NCI-H748 (cell line): ENCODE results near the gene PCSK5.
A peak's percentile ranks its signal among the peaks of the same experiment; 100 is the strongest.
"Not testable (repeated sequence)": the region's sequence is repeated elsewhere in the genome, so short reads cannot be mapped to it uniquely, and the experiment has no call there.

Source experiments
- DNase-seq: peaks from one replicate; lab custom pipeline; 2025; ENCODE audit not compliant: unreplicated experiment; lab: John Stamatoyannopoulos, UW

Gene PCSK5

GRCh38 chr9:76342201-76342600, 451.7 kb downstream of the PCSK5 start:
- no peak for DNase-seq

GRCh38 chr9:76342858-76343257, 452.4 kb downstream of the PCSK5 start:
- no peak for DNase-seq

- DNase-seq: no peak
Measured at GRCh38 chr9:76349865-76350264, 459.4 kb downstream of the PCSK5 start.

- DNase-seq: no peak
Measured at GRCh38 chr9:76351006-76351405, 460.5 kb downstream of the PCSK5 start.

- no peak for DNase-seq
Measured at GRCh38 chr9:76352026-76352620, 461.6 kb downstream of the PCSK5 start.

- no peak for DNase-seq
Measured at GRCh38 chr9:76353280-76353679, 462.8 kb downstream of the PCSK5 start.

GRCh38 chr9:76354221-76354620, 463.7 kb downstream of the PCSK5 start:
- DNase-seq: no peak

- DNase-seq: no peak
Measured at GRCh38 chr9:76355886-76356285, 465.4 kb downstream of the PCSK5 start.

GRCh38 chr9:76357555-76357954, 467.1 kb downstream of the PCSK5 start:
- no peak for DNase-seq

- DNase-seq: no peak
Measured at GRCh38 chr9:76358628-76359280, 468.3 kb downstream of the PCSK5 start.

- no peak for DNase-seq
Measured at GRCh38 chr9:76359365-76359764, 468.9 kb downstream of the PCSK5 start.

- DNase-seq: no peak
Measured at GRCh38 chr9:76359766-76360165, 469.3 kb downstream of the PCSK5 start.

- not testable (repeated sequence) for DNase-seq
Measured at GRCh38 chr9:76362332-76363031, 472.0 kb downstream of the PCSK5 start.

- DNase-seq: no peak
Measured at GRCh38 chr9:76363032-76363395, 472.5 kb downstream of the PCSK5 start.

- DNase-seq: no peak
Measured at GRCh38 chr9:76365028-76365427, 474.6 kb downstream of the PCSK5 start.

GRCh38 chr9:76366275-76366674, 475.8 kb downstream of the PCSK5 start:
- peak; percentile 85 for DNase-seq

GRCh38 chr9:76369583-76369982, 479.1 kb downstream of the PCSK5 start:
- peak; percentile 99 for DNase-seq

- peak; percentile 35 for DNase-seq
Measured at GRCh38 chr9:76370396-76371023, 480.0 kb downstream of the PCSK5 start.

- no peak for DNase-seq
Measured at GRCh38 chr9:76371901-76372300, 481.4 kb downstream of the PCSK5 start.

GRCh38 chr9:76372336-76372735, 481.9 kb downstream of the PCSK5 start:
- DNase-seq: no peak

GRCh38 chr9:76373173-76373783, 482.8 kb downstream of the PCSK5 start:
- no peak for DNase-seq
